Keratinocyte (primary cell): ENCODE data around the gene CKAP2L.

Experiments used
- EZH2 ChIP-seq: IDR thresholded peaks from one replicate; pipeline ENCODE4 v1.6.1; 2012; ENCODE audit warnings: inconsistent platforms, mild to moderate bottlenecking, low read length, moderate library complexity
- TF ChIP-seq, protein P1 (sequence below), 3 experiments: IDR thresholded peaks in 1 of 3; conservative IDR thresholded peaks in 1 of 3; optimal IDR thresholded peaks in 1 of 3; 2 replicates in 2 of 3; 3 replicates in 1 of 3; pipeline versions ENCODE3 to v1.5.1; 2011; ENCODE audit warnings: low read length in 3 of 3, mild to moderate bottlenecking in 3 of 3, moderate library complexity in 2 of 3, control low read depth in 1 of 3, inconsistent platforms in 1 of 3; ENCODE audit not compliant: insufficient read depth in 2 of 3; ENCODE audit errors: extremely low read depth in 1 of 3

DNA sequence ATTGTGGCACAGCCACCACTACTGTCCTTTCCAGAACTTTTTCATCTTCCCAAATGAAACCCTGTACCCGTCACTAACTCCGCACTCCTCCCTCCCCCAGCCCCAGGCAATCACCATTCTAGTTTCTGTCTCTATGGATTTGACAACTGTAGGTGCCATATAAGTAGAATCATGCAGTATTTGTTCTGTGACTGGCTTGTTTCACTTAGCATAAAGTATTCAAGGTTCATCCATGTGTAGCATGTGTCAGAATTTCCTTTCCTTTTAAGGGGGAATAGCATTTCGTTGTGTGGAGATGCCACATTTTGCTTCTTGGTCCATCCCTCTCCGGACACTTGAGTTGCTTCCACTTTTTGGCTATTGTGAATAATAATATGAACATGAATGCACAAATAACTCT is 842 bp upstream of the CKAP2L start:
- TF ChIP-seq, protein P1, sequence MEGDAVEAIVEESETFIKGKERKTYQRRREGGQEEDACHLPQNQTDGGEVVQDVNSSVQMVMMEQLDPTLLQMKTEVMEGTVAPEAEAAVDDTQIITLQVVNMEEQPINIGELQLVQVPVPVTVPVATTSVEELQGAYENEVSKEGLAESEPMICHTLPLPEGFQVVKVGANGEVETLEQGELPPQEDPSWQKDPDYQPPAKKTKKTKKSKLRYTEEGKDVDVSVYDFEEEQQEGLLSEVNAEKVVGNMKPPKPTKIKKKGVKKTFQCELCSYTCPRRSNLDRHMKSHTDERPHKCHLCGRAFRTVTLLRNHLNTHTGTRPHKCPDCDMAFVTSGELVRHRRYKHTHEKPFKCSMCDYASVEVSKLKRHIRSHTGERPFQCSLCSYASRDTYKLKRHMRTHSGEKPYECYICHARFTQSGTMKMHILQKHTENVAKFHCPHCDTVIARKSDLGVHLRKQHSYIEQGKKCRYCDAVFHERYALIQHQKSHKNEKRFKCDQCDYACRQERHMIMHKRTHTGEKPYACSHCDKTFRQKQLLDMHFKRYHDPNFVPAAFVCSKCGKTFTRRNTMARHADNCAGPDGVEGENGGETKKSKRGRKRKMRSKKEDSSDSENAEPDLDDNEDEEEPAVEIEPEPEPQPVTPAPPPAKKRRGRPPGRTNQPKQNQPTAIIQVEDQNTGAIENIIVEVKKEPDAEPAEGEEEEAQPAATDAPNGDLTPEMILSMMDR (optimal IDR thresholded peaks at IDR 0.05 in 1 of 3, IDR thresholded peaks at IDR 0.05 in 1 of 3, conservative IDR thresholded peaks at IDR 0.05 in 1 of 3; ENCODE audit: extremely low read depth in 1 of 3, insufficient read depth in 2 of 3, low read length in 3 of 3) = no peak
- TF ChIP-seq EZH2 = no peak
